CD4-positive, alpha-beta T cell (primary cell): Measurements from ENCODE around the gene ANKRD7. TPM values are rescaled to one million over a fixed set of nuclear protein-coding genes. Genes with fewer than 3 reads are reported as not detected.

ENCODE experiments used
- ATAC-seq: fragments of 200-7000 bp; cut with Tn5 transposase; one replicate; pipeline ENCODE4 v1.10.0; 2022; ENCODE audit warnings: mild to moderate bottlenecking; ENCODE audit not compliant: poor library complexity
- CTCF ChIA-PET: fragments of 350-600 bp; sonication (Branson Sonifier 250); formaldehyde crosslinking; loops from one replicate; lab custom pipeline; 2021; ENCODE audit warnings: antibody characterized with exemption, inconsistent platforms; lab: Charles Lee
- POLR2A ChIA-PET: fragments of 350-600 bp; sonication (Branson Sonifier 250); formaldehyde crosslinking; loops from one replicate; lab custom pipeline; 2021; ENCODE audit warnings: antibody characterized with exemption, inconsistent platforms; lab: Charles Lee
- DNase-seq, 14 experiments: peaks; one replicate each; pipeline ENCODE4 v3.0.0-alpha.2; 2013 to 2020; ENCODE audit warnings: mixed read lengths in 2 of 14
- H3K27ac ChIP-seq, 2 donors: one replicate each; pipeline versions ENCODE4 v1.5.1 to v1.7.0; 2013; ENCODE audit warnings: low read length in 2 of 2, low read depth in 1 of 2, mild to moderate bottlenecking in 1 of 2
- H3K27me3 ChIP-seq, 2 experiments: 1 replicate in 1 of 2; 2 replicates in 1 of 2; pipeline versions ENCODE4 v1.6.1 to v1.7.0; 2013; ENCODE audit warnings: low read length in 2 of 2, control low read depth in 1 of 2, mild to moderate bottlenecking in 1 of 2, moderate library complexity in 1 of 2; ENCODE audit not compliant: insufficient read depth in 2 of 2, control insufficient read depth in 1 of 2
- H3K36me3 ChIP-seq: one replicate; pipeline ENCODE4 v1.6.1; 2013; ENCODE audit warnings: low read length, control low read depth; ENCODE audit not compliant: insufficient read depth
- H3K4me1 ChIP-seq: one replicate; pipeline ENCODE4 v1.6.1; 2013; ENCODE audit warnings: low read length, control low read depth; ENCODE audit not compliant: insufficient read depth
- H3K4me3 ChIP-seq: one replicate; pipeline ENCODE4 v1.5.1; 2013; ENCODE audit warnings: mild to moderate bottlenecking, low read length, moderate library complexity
- H3K9me3 ChIP-seq, 2 experiments: 1 replicate in 1 of 2; 2 replicates in 1 of 2; pipeline versions ENCODE4 v1.6.1 to v1.7.0; 2013; ENCODE audit warnings: low read length in 2 of 2, mild to moderate bottlenecking in 2 of 2, control low read depth in 1 of 2, moderate library complexity in 1 of 2; ENCODE audit not compliant: control insufficient read depth in 1 of 2, insufficient read depth in 1 of 2
- H3K27ac Mint-ChIP-seq: one replicate; pipeline ENCODE4 v1.8.0; 2020; ENCODE audit warnings: mixed read lengths
- H3K27me3 Mint-ChIP-seq: one replicate; pipeline ENCODE4 v1.8.0; 2021; ENCODE audit warnings: mixed read lengths
- H3K36me3 Mint-ChIP-seq: one replicate; pipeline ENCODE4 v1.8.0; 2021; ENCODE audit warnings: low read depth, mixed read lengths
- H3K4me1 Mint-ChIP-seq: one replicate; pipeline ENCODE4 v1.8.0; 2021; ENCODE audit warnings: low read depth, mixed read lengths
- H3K4me3 Mint-ChIP-seq: one replicate; pipeline ENCODE4 v1.8.0; 2020; ENCODE audit warnings: mild to moderate bottlenecking, mixed read lengths
- H3K9me3 Mint-ChIP-seq: one replicate; pipeline ENCODE4 v1.8.0; 2020; ENCODE audit warnings: mixed read lengths
- CTCF ChIP-seq: fragments of 200-600 bp; IDR thresholded peaks from one replicate; pipeline ENCODE4 v1.8.0; 2022; ENCODE audit warnings: antibody characterized with exemption, mild to moderate bottlenecking
- intact Hi-C, 2 experiments: fragments of 100-400 bp; cut with DNase I in 1 of 2; cut with micrococcal nuclease in 1 of 2; formaldehyde crosslinking; loops; one replicate each; pipeline versions ENCODE4 v1.15.1 to v1.9.0; 2023 to 2025; cut with DNase I, micrococcal nuclease
- total RNA-seq, 174 experiments: library from RNA in 2 of 174; stranded (reverse) in 2 of 174; gene quantifications; one replicate each; pipeline ENCODE4 v1.2.3 and lab custom pipeline; 2021 to 2026

The ANKRD7 gene
- total RNA-seq, 2 experiments from 2014 or later = not detected

- H3K4me1 Mint-ChIP-seq = peaks cover 48% of the 10 kb centered on the region
- CTCF ChIA-PET = no interaction called here
- H3K27me3 Mint-ChIP-seq = no peaks in the 10 kb centered on the region
- Histone ChIP-seq H3K4me1 (peaks cover 13% of the 10 kb centered on the region), H3K27ac (peak overlapping the region; percentile 86 to 95), H3K9me3 (no peaks in the 10 kb centered on the region), H3K36me3 (peaks cover 6% of the 10 kb centered on the region), H3K27me3 (no peaks in the 10 kb centered on the region), H3K4me3 (peak overlapping the region; percentile 88)
- no peak for TF ChIP-seq CTCF
- POLR2A ChIA-PET = no interaction called here
- ATAC-seq (no peak), DNase-seq (peak in 2 of 14 experiments; percentile 9 to 42)
- peaks cover 34% of the 10 kb centered on the region for H3K36me3 Mint-ChIP-seq
- intact Hi-C loops = loop anchor here in 1 of 2 experiments (5.0 to 10.0 kb wide), 2 partner anchors 1311 to 1968 kb away; partner anchors contain the start of gene TES
- peak overlapping the region; percentile 96 for H3K27ac Mint-ChIP-seq
- peak overlapping the region; percentile 96 for H3K4me3 Mint-ChIP-seq
- no peaks in the 10 kb centered on the region for H3K9me3 Mint-ChIP-seq
Observed at GRCh38 chr7:118182593-118183427, 41.7 kb upstream of the ANKRD7 start.

- DNase-seq (peak in 5 of 14 experiments; percentile 3 to 42 (median 4)), ATAC-seq (peak; percentile 12)
- Mint-ChIP-seq H3K9me3 (no peaks in the 10 kb centered on the region), H3K4me1 (peaks cover 51% of the 10 kb centered on the region), H3K27me3 (no peaks in the 10 kb centered on the region), H3K4me3 (peak overlapping the region; percentile 96), H3K27ac (peak overlapping the region; percentile 96), H3K36me3 (peaks cover 40% of the 10 kb centered on the region)
- peaks cover 12% of the 10 kb centered on the region for H3K36me3 ChIP-seq
- no peak for TF ChIP-seq CTCF
- peak overlapping the region; percentile 86 to 95 for H3K27ac ChIP-seq
- H3K27me3 ChIP-seq = no peaks in the 10 kb centered on the region
- H3K9me3 ChIP-seq = no peaks in the 10 kb centered on the region
- ChIA-PET POLR2A (no interaction called here), CTCF (no interaction called here)
- peak overlapping the region; percentile 88 for H3K4me3 ChIP-seq
- H3K4me1 ChIP-seq = peaks cover 13% of the 10 kb centered on the region
- intact Hi-C loops = loop anchor here in 1 of 2 experiments (5.0 to 10.0 kb wide), 2 partner anchors 1311 to 1969 kb away; partner anchors contain the start of gene TES
Observed at GRCh38 chr7:118183428-118183785, 41.1 kb upstream of the ANKRD7 start.

GRCh38 chr7:118183786-118184564, 40.5 kb upstream of the ANKRD7 start, which contains the start of gene LSM8:
Gene LSM8, plus strand, starts transcription at chr7:118184164. Its CDS starts 60 bp downstream, at chr7:118184224.
- H3K4me1 Mint-ChIP-seq = peaks cover 51% of the 10 kb centered on the region
- Histone ChIP-seq H3K4me1 (peaks cover 13% of the 10 kb centered on the region), H3K27me3 (no peaks in the 10 kb centered on the region), H3K4me3 (peak within 1 kb of the TSS; percentile 88), H3K9me3 (no peaks in the 10 kb centered on the region), H3K27ac (peak within 1 kb of the TSS; percentile 86 to 95), H3K36me3 (peaks cover 18% of the 10 kb centered on the region)
- H3K4me3 Mint-ChIP-seq = peak within 1 kb of the TSS; percentile 96
- ATAC-seq (peak; percentile 96), DNase-seq (peak; percentile 95 to 99 (median 96))
- H3K27ac Mint-ChIP-seq = peak within 1 kb of the TSS; percentile 96
- intact Hi-C loops = loop anchor here in 1 of 2 experiments (5.0 to 10.0 kb wide), 2 partner anchors 1312 to 1969 kb away; partner anchors contain the start of gene TES
- H3K27me3 Mint-ChIP-seq = no peaks in the 10 kb centered on the region
- H3K36me3 Mint-ChIP-seq = peaks cover 46% of the 10 kb centered on the region
- no peak for TF ChIP-seq CTCF
- POLR2A ChIA-PET = no interaction called here
- CTCF ChIA-PET = interaction anchor here (0.8 kb wide), 1 partner anchor 12 kb away, joined by 3 read pairs; no protein-coding TSS in a partner anchor
- H3K9me3 Mint-ChIP-seq = no peaks in the 10 kb centered on the region
